C4-2B (cell line): ENCODE results near the gene WNT7B.
A peak's percentile ranks its signal among the peaks of the same experiment; 100 is the strongest.

Experiments used
- H3K27ac ChIP-seq: fragments of 450-650 bp; 2 replicates; pipeline ENCODE4 v1.5.1; 2017
- ZFX ChIP-seq: fragments of 450-650 bp; IDR thresholded peaks from 2 replicates; pipeline ENCODE4 v1.6.1; 2017
- TF ChIP-seq, protein P1 (sequence below): fragments of 450-650 bp; conservative IDR thresholded peaks from 2 replicates; pipeline ENCODE4 v1.5.1; 2017; ENCODE audit warnings: mild to moderate bottlenecking

Gene WNT7B

DNA sequence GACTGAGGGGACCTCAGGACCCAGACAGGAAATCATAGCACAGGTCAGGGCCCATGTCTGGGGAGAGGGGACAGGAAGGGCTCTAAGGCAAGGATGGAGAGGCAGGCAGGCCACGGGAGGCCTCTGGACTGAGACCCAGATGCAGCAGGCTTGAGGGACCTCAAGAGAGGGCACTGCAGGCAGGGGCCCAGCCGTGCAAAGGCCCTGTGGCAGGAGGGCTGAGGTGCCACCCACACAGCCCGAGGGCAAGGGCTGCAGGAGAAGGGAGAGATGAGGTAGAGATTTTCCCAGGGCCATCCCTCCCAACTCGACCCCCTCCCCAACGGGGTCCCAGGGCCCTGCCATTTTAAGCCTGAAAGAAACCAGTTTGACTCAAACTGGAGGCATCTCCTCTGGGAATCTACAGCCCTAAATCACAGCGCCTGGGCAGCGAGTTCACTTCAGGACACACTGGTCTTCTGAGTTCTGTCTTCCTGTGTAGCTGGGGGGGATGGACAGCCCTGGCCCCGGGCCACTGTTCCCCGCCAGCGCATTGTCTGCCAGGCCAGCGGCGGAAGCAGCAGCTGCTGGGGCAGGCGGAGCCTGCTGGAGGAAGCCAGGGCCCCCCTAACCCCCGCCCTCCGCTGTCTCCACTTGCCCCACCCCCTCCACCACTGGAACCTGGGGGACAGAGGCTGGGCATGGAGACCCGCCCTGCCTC, 20.3 kb upstream of the WNT7B start:
- TF ChIP-seq, protein P1, sequence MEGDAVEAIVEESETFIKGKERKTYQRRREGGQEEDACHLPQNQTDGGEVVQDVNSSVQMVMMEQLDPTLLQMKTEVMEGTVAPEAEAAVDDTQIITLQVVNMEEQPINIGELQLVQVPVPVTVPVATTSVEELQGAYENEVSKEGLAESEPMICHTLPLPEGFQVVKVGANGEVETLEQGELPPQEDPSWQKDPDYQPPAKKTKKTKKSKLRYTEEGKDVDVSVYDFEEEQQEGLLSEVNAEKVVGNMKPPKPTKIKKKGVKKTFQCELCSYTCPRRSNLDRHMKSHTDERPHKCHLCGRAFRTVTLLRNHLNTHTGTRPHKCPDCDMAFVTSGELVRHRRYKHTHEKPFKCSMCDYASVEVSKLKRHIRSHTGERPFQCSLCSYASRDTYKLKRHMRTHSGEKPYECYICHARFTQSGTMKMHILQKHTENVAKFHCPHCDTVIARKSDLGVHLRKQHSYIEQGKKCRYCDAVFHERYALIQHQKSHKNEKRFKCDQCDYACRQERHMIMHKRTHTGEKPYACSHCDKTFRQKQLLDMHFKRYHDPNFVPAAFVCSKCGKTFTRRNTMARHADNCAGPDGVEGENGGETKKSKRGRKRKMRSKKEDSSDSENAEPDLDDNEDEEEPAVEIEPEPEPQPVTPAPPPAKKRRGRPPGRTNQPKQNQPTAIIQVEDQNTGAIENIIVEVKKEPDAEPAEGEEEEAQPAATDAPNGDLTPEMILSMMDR: no peak
- no peak for TF ChIP-seq ZFX
- H3K27ac ChIP-seq: no peak overlapping the region

DNA sequence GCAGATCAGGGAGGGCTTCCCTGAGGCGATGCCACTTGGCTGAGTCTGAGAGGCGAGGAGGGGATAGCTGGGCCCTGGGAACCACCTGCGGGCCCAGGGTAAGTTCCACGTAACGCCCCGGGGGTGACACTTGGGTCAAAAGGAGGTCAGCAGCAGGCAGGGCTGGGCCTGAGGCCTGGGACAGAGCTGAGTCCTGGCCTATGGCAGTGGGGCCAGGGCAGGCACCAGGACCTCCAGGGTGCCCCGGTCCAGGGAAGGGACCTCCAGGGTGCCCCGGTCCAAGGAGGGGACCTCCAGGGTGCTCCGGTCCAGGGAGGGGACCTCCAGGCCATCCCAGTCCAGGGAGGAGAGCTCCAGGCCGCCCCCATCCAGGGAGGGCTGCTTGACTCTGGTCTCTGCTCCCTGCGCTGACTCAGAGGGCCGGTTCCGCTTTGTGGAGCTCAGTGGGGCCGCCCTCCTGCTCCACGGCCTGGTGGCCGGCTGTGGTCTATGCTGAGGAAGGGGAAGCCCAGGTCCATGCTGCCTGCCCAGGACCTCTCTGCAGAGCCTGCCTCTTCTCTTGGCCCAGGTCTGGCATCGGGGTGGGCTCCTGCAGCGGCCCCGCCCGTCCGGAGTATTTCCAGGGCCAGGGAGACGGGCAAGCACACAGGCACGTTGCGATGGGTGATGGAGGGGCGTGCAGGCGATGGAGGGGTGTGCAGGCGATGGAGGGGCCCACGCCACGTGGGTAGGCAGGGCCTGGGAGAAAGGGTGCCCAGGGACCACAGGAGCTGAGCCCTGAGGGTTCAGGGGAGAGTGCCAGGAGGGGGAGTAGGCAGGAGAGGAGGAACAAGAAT, 19.5 kb upstream of the WNT7B start:
- TF ChIP-seq, protein P1: no peak
- TF ChIP-seq ZFX: no peak
- no peak overlapping the region for H3K27ac ChIP-seq

DNA sequence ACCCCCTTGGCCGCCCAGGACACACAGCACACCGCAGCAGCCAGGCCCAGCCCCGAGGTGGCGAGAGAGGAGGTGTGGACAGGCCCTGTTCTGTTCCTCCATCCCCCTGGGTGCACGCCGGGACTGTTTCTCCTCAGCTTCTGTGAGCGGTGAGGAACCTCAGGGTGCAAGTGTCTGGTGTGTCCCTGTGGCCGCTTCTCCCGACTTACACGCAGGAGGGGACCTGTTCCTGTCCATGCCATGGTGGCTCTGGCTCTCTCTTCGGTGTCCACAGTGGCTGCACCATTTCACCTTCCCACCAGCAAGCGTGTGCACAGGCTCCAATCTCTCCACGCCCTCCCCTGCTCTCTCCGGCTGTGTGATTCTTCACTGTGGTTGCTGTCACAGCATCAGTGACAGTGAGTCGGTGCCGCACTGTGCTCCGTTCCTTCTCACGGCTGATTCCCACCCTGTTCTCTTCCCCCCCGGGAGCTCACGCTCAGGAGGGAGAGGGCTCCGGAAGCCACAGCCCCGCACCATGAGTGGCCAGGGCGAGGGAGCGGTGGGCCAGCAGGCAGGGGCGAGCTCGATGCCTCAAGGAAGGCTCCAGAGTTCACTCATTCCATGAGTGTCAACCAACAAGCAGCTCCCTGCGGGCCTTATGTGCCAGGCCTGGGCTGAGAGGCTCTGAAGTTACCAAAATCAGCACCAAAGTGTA, 18.6 kb upstream of the WNT7B start:
- TF ChIP-seq, protein P1: no peak
- no peak for TF ChIP-seq ZFX
- no peak overlapping the region; the same call in 1 of the 2 replicates for H3K27ac ChIP-seq

DNA sequence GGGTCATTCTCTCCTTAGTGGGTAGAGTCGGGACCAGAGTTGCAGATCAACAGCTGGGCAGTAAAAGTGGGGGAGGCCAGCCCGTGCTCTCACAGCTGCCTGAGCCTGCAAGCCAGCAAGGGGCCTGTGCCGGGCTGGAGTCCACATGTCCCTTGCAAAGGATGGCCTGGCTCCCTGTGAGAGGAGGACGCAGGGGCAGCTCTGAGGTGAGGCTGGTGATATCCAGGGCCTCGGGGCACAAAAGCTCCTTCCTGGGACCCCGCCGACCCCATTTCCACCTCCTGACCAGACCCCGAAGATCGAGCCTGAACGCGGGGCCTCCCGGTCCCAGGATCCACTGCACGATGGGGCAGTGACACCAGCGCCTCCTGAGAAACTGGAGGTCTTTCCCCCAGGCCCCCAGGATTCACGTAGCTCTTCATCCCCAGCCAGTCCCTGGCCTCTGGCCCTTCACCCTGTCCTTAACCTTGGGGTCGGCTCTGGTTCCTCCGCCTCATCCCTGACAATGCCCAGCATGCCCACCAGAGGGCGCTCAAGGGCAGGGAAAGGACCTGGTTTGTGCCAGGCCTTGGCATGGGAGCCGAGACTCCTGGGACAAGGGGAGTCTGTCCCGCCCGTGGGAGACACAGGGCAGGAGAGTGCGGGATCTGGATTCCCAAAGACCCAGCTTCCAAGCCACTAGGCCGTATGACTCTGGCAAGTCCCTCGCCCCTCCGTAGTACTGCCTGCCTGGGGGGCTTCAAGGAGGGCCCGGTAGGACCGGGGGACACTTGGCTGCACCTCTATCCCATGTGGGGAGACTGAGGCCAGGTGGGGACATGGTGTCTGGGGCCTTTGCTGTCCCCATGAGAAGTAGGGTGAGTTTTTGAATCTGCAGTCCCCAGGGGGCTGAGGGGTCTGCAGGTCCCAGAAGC, 17.8 kb upstream of the WNT7B start:
- peak overlapping the region; percentile 2; the same call in 1 of the 2 replicates for H3K27ac ChIP-seq
- TF ChIP-seq, protein P1: peak; percentile 95
- TF ChIP-seq ZFX: no peak

DNA sequence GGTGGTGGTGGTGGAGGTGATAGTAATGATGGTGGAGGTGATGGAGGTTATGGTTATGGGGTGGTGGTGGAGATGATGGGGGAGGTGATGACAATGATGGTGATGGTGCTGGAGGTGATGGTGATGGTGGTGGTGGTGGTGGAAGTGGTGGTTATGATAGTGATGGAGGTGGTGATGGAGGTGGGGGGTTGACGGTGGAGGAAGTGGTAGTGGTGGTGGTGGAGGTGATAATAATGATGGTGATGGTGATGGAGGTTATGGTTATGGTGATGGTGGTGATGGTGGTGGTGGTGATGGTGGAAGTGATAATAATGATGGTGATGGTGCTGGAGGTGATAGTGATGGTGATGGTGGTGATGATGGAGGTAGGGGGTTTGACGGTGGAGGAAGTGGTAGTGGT, 16.9 kb upstream of the WNT7B start:
- no peak for TF ChIP-seq ZFX
- TF ChIP-seq, protein P1: no peak
- H3K27ac ChIP-seq: no peak overlapping the region

DNA sequence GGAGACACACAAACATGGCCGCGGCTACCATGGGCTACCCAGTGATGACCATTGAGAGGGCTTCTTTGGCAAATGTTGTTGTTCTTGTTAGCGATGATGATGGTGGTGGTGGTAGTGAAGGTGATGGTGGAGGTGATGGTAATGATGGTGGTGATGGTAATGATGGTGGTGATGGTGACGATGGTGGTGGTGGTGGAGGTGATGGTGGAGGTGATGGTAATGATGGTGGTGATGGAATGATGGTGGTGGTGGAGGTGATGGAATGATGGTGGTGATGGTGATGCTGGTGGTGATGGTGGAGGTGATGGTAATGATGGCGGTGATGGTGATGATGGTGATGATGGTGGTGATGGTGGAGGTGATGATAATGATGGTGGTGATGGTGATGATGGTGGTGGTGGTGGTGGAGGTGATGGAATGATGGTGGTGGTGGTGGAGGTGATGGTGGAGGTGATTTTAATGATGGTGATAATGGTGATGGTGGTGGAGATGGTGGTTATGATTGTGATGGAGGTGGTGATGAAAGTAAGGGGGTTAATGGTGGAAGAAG, 16.3 kb upstream of the WNT7B start:
- no peak for TF ChIP-seq ZFX
- TF ChIP-seq, protein P1: no peak
- H3K27ac ChIP-seq: no peak overlapping the region
